Spinal cord (tissue), 10 donors: ENCODE measurements around the gene NRSN1. TPM values are rescaled to one million over a fixed set of nuclear protein-coding genes. Genes with fewer than 3 reads are reported as not detected.

Experiments
- DNase-seq, 6 donors: peaks; one replicate each; pipeline versions ENCODE4 v3.0.0 to v3.0.0-alpha.2; 2013 to 2015; ENCODE audit warnings: low spot score in 6 of 6, low read depth in 4 of 6
- H3K27ac ChIP-seq: one replicate; pipeline ENCODE4 v1.5.1; 2013; ENCODE audit warnings: low read depth, low read length, control low read depth
- H3K27me3 ChIP-seq: one replicate; pipeline ENCODE4 v1.6.1; 2013; ENCODE audit warnings: low read length; ENCODE audit not compliant: control insufficient read depth, insufficient read depth
- H3K36me3 ChIP-seq: one replicate; pipeline ENCODE4 v1.6.1; 2013; ENCODE audit warnings: low read length; ENCODE audit not compliant: control insufficient read depth, insufficient read depth
- H3K4me1 ChIP-seq: one replicate; pipeline ENCODE4 v1.6.1; 2013; ENCODE audit warnings: low read length; ENCODE audit not compliant: control insufficient read depth, insufficient read depth
- H3K4me3 ChIP-seq: one replicate; pipeline ENCODE4 v1.5.1; 2013; ENCODE audit warnings: low read depth, low read length, control low read depth
- H3K9me3 ChIP-seq: one replicate; pipeline ENCODE4 v1.6.1; 2013; ENCODE audit warnings: low read length; ENCODE audit not compliant: control insufficient read depth, insufficient read depth
- WGBS: methylation state at CpG from one replicate; pipeline ENCODE4 v1.1.5; 2013; ENCODE audit warnings: missing lambda C conversion rate; ENCODE audit not compliant: insufficient coverage; 5-methylcytosine and 5-hydroxymethylcytosine counted together
- long read RNA-seq, 4 donors: transcript quantifications; one replicate each; lab custom pipeline, GENCODE V29; 2026
- polyA plus RNA-seq, 2 donors: library from polyadenylated mRNA; unstranded; fragments of 120-200 nt; gene quantifications; one replicate each; pipeline ENCODE4 v1.2.1, GENCODE V29; 2013; ENCODE audit not compliant: insufficient read length in 2 of 2
- total RNA-seq, 2 donors: library from RNA; depleted of rRNA in 1 of 2; stranded (reverse); fragments of 120-200 nt in 1 of 2; fragments of >200 nt in 1 of 2; gene quantifications; one replicate each; pipeline versions ENCODE4 v1.2.3 to v1.2.4, GENCODE V29; 2013 to 2014
- donor health status: healthy.

NRSN1 gene
- total RNA-seq (10 to 100 TPM in 1 of 2 donors, 1 to 10 TPM in 1; 3.2 to 16.1 TPM), polyA plus RNA-seq (10 to 100 TPM; 24.2 to 25.5 TPM)
- long read RNA-seq, donor 1, transcript NRSN1-204 (4 exons, 2,354 nt): major isoform, 7 of 10 reads
- long read RNA-seq, donor 1, partial matches to known transcripts: 0 of 10 reads
- long read RNA-seq, donor 1, other reads (novel, unspliced or antisense): 0 of 10 reads
- long read RNA-seq, donor 2, partial matches to known transcripts: 0 of 5 reads
- long read RNA-seq, donor 2, other reads (novel, unspliced or antisense): 0 of 5 reads
- long read RNA-seq, donor 3, partial matches to known transcripts: 0 of 2 reads
- long read RNA-seq, donor 3, other reads (novel, unspliced or antisense): 0 of 2 reads
- long read RNA-seq, donor 4: 0 reads

- WGBS: under 1% methylated on average over 34 of the region's 37 CpGs
- Histone ChIP-seq H3K27ac (no peak within 1 kb of the TSS), H3K4me3 (peak within 1 kb of the TSS; percentile 46), H3K9me3 (no peaks in the 10 kb centered on the region), H3K4me1 (peaks cover 10% of the 10 kb centered on the region), H3K36me3 (no peaks in the 10 kb centered on the region), H3K27me3 (no peaks in the 10 kb centered on the region)
- peak in 5 of 6 donors; percentile 42 to 92 (median 58) for DNase-seq
These were observed at the start of gene NRSN1 for GRCh38 chr6:24125980-24126379. TSS of gene NRSN1 (plus strand) at chr6:24126215. CDS start at chr6:24134328, 8,113 bp downstream.

GRCh38 chr6:24078200-24078599 lies 47.8 kb upstream of the NRSN1 start:
- WGBS: no CpG with 5 or more reads among the region's 3 CpGs
- Histone ChIP-seq H3K9me3 (no peaks in the 10 kb centered on the region), H3K4me3 (no peak overlapping the region), H3K27ac (no peak overlapping the region), H3K36me3 (no peaks in the 10 kb centered on the region), H3K4me1 (no peaks in the 10 kb centered on the region), H3K27me3 (no peaks in the 10 kb centered on the region)
- DNase-seq: peak in 1 of 6 donors; percentile 78

GRCh38 chr6:24079076-24079475 lies 46.9 kb upstream of the NRSN1 start:
- H3K27me3 ChIP-seq: no peaks in the 10 kb centered on the region
- no peak overlapping the region for H3K27ac ChIP-seq
- no peaks in the 10 kb centered on the region for H3K9me3 ChIP-seq
- H3K4me3 ChIP-seq: no peak overlapping the region
- no peaks in the 10 kb centered on the region for H3K4me1 ChIP-seq
- no peaks in the 10 kb centered on the region for H3K36me3 ChIP-seq
- no CpG with 5 or more reads among the region's 2 CpGs for WGBS
- peak in 1 of 6 donors; percentile 51 for DNase-seq

GRCh38 chr6:24080711-24081110 lies 45.3 kb upstream of the NRSN1 start:
- H3K4me3 ChIP-seq: no peak overlapping the region
- no peaks in the 10 kb centered on the region for H3K27me3 ChIP-seq
- peak in 2 of 6 donors; percentile 72 to 90 for DNase-seq
- no peaks in the 10 kb centered on the region for H3K36me3 ChIP-seq
- no CpG with 5 or more reads among the region's 1 CpG for WGBS
- H3K9me3 ChIP-seq: no peaks in the 10 kb centered on the region
- H3K4me1 ChIP-seq: no peaks in the 10 kb centered on the region
- H3K27ac ChIP-seq: no peak overlapping the region

- H3K4me1 ChIP-seq: no peaks in the 10 kb centered on the region
- peak in 1 of 6 donors; percentile 34 for DNase-seq
- no peaks in the 10 kb centered on the region for H3K27me3 ChIP-seq
- H3K27ac ChIP-seq: no peak overlapping the region
- no CpG with 5 or more reads among the region's 2 CpGs for WGBS
- H3K9me3 ChIP-seq: no peaks in the 10 kb centered on the region
- no peaks in the 10 kb centered on the region for H3K36me3 ChIP-seq
- no peak overlapping the region for H3K4me3 ChIP-seq
These were observed 36.3 kb upstream of the NRSN1 start for GRCh38 chr6:24089736-24090135.

GRCh38 chr6:24092407-24092806 lies 33.6 kb upstream of the NRSN1 start:
- Histone ChIP-seq H3K36me3 (no peaks in the 10 kb centered on the region), H3K27me3 (no peaks in the 10 kb centered on the region), H3K4me3 (no peak overlapping the region), H3K4me1 (no peaks in the 10 kb centered on the region), H3K27ac (no peak overlapping the region), H3K9me3 (no peaks in the 10 kb centered on the region)
- 100% methylated on average over 1 of the region's 3 CpGs for WGBS
- peak in 1 of 6 donors; percentile 53 for DNase-seq

GRCh38 chr6:24093381-24093780 lies 32.6 kb upstream of the NRSN1 start:
- Histone ChIP-seq H3K36me3 (no peaks in the 10 kb centered on the region), H3K27me3 (no peaks in the 10 kb centered on the region), H3K4me1 (no peaks in the 10 kb centered on the region), H3K9me3 (no peaks in the 10 kb centered on the region), H3K27ac (no peak overlapping the region), H3K4me3 (no peak overlapping the region)
- DNase-seq: no peak
- no CpG with 5 or more reads among the region's 4 CpGs for WGBS

- no CpG with 5 or more reads among the region's 2 CpGs for WGBS
- H3K4me3 ChIP-seq: no peak overlapping the region
- H3K27ac ChIP-seq: no peak overlapping the region
- H3K36me3 ChIP-seq: no peaks in the 10 kb centered on the region
- H3K27me3 ChIP-seq: no peaks in the 10 kb centered on the region
- no peaks in the 10 kb centered on the region for H3K4me1 ChIP-seq
- no peak for DNase-seq
- H3K9me3 ChIP-seq: no peaks in the 10 kb centered on the region
These were observed 26.8 kb upstream of the NRSN1 start for GRCh38 chr6:24099181-24099580.

- Histone ChIP-seq H3K9me3 (no peaks in the 10 kb centered on the region), H3K27ac (no peak overlapping the region), H3K36me3 (no peaks in the 10 kb centered on the region), H3K27me3 (no peaks in the 10 kb centered on the region), H3K4me3 (no peak overlapping the region), H3K4me1 (no peaks in the 10 kb centered on the region)
- no CpG with 5 or more reads among the region's 1 CpG for WGBS
- DNase-seq: peak in 1 of 6 donors; percentile 25
These were observed 25.8 kb upstream of the NRSN1 start for GRCh38 chr6:24100024-24100769.
